Spleen (tissue), 11 donors: ENCODE measurements around the gene ATM. TPM values are rescaled to one million over a fixed set of nuclear protein-coding genes. Genes with fewer than 3 reads are reported as not detected.

Experiments
- DNase-seq: peaks from one replicate; pipeline ENCODE4 v3.0.0-alpha.2; 2020
- H3K27ac ChIP-seq, 8 donors: fragments of 200-600 bp; sonication (generic) in 7 of 8; 1 replicate in 4 of 8; 2 replicates in 4 of 8; pipeline versions ENCODE4 v1.5.0 to v1.8.0; 2016 to 2021; ENCODE audit warnings: inconsistent platforms in 4 of 8, mild to moderate bottlenecking in 4 of 8, moderate library complexity in 1 of 8
- H3K27me3 ChIP-seq, 7 donors: fragments of 200-600 bp; sonication (generic) in 6 of 7; replicated peaks in 1 of 7; 1 replicate in 4 of 7; 2 replicates in 3 of 7; pipeline versions ENCODE4 v1.5.0 to v1.8.0; 2016 to 2021; ENCODE audit warnings: inconsistent platforms in 3 of 7, mild to moderate bottlenecking in 1 of 7
- H3K36me3 ChIP-seq, 6 donors: fragments of 200-600 bp; sonication (generic) in 5 of 6; 1 replicate in 4 of 6; 2 replicates in 2 of 6; pipeline versions ENCODE4 v1.5.0 to v1.8.0; 2016 to 2021; ENCODE audit warnings: inconsistent platforms in 2 of 6
- H3K4me1 ChIP-seq, 6 donors: fragments of 200-600 bp; sonication (generic) in 5 of 6; 1 replicate in 3 of 6; 2 replicates in 3 of 6; pipeline versions ENCODE4 v1.5.0 to v1.8.0; 2016 to 2021; ENCODE audit warnings: inconsistent platforms in 3 of 6
- H3K4me3 ChIP-seq, 8 donors: fragments of 200-600 bp; sonication (generic) in 7 of 8; 1 replicate in 4 of 8; 2 replicates in 4 of 8; pipeline versions ENCODE4 v1.5.0 to v1.8.0; 2016 to 2021; ENCODE audit warnings: inconsistent platforms in 4 of 8, mild to moderate bottlenecking in 4 of 8, moderate library complexity in 2 of 8
- H3K9me3 ChIP-seq, 8 donors: fragments of 200-600 bp; sonication (generic) in 7 of 8; 1 replicate in 4 of 8; 2 replicates in 4 of 8; pipeline versions ENCODE4 v1.5.0 to v1.8.0; 2016 to 2021; ENCODE audit warnings: inconsistent platforms in 4 of 8
- POLR2A ChIP-seq, 3 donors: fragments of 450-650 bp; IDR thresholded peaks; one replicate each; pipeline ENCODE4 v1.5.1; 2017; ENCODE audit warnings: antibody characterized with exemption in 3 of 3, mild to moderate bottlenecking in 1 of 3
- POLR2AphosphoS5 ChIP-seq, 3 donors: sonication (generic); formaldehyde crosslinking; IDR thresholded peaks; one replicate each; pipeline ENCODE4 v1.5.1; 2017; ENCODE audit warnings: antibody characterized with exemption in 3 of 3
- WGBS, 5 donors: extraction: QIAGEN DNeasy Blood & Tissue Kit in 3 of 5; methylation state at CpG; one replicate each; pipeline versions ENCODE4 v1.1.5 to v1.1.7; 2013 to 2018; 5-methylcytosine and 5-hydroxymethylcytosine counted together
- intact Hi-C: fragments of 100-400 bp; cut with DNase I; formaldehyde crosslinking; loops from one replicate; pipeline ENCODE4 v1.15.0; 2023; ENCODE audit warnings: low total_unique reads
- polyA plus RNA-seq, 3 donors: library from polyadenylated mRNA; stranded (reverse); fragments of 200-250 nt; gene quantifications; one replicate each; pipeline ENCODE4 v1.2.1, GENCODE V29; 2013
- total RNA-seq, 7 donors: library from RNA; depleted of rRNA in 3 of 7; stranded (reverse); fragments of >200 nt in 3 of 7; fragmentation: NEBNext Ultra II Directional in 4 of 7; extraction: Animal tissue kit (Norgen Biotek cat#: 25700) in 4 of 7; gene quantifications; one replicate each; pipeline versions ENCODE4 v1.1.0 to v1.2.1, GENCODE V29; 2016 to 2021
- TF ChIP-seq, protein P1 (sequence below), 11 experiments: fragments of 200-600 bp in 7 of 11; fragments of 450-650 bp in 4 of 11; sonication (generic) in 4 of 11; IDR thresholded peaks in 8 of 11; conservative IDR thresholded peaks in 3 of 11; 1 replicate in 7 of 11; 2 replicates in 4 of 11; pipeline versions ENCODE4 v1.4.0 to v1.8.0; 2016 to 2021; ENCODE audit warnings: antibody characterized with exemption in 11 of 11, inconsistent platforms in 4 of 11, mild to moderate bottlenecking in 1 of 11
- donor health status: healthy with polysubstance abuse.
- donor health status: DM: no; HTN: no; CAD: no; lungs with moderate emphysema.
- donor health status: DM: no; HTN: no; CAD: no.
- donor health status: Bipolar disorder and iron deficiency.
- donor health status: healthy.
- donor health status: DM: no; HTN: no; CAD: no.
- donor health status: DM: yes; HTN: yes; CAD: no.

ATM gene
- total and polyA plus RNA-seq, 10 donors, result 33.1 to 408 (median 228) TPM

DNA sequence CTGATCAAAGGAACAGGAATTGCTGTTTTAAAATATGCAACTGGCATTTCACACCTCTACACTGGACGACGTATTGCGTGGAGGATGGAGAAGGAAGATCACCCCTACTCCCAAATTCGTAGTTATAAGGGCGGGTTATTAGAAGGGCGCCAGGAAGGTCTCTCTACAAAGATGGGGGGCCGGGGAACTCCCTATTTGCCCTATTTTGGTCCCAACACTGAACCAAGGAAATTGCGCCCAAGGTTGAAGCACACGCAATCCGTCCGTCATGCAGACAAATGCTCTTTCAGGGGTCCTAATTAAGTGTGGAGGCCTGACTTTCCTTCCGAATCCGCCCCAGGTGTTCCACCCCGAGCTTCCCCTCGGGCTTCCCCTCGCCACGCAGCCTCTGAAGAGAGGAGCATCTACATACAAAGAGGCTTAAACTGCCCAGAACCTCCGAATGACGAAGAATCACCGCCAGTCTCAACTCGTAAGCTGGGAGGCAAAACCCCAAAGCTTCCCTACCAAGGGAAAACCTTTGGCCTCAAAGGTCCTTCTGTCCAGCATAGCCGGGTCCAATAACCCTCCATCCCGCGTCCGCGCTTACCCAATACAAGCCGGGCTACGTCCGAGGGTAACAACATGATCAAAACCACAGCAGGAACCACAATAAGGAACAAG is 825 bp upstream of the ATM start:
- intact Hi-C loops, result loop anchor here (10.0 kb wide), 1 partner anchor 57 kb away; no protein-coding TSS in a partner anchor
- Histone ChIP-seq H3K9me3 (no peaks in the 10 kb centered on the region), H3K27me3 (no peaks in the 10 kb centered on the region), H3K36me3 (peaks cover 0 to 22% (median 0%) of the 10 kb centered on the region in 6 donors), H3K27ac (peak overlapping the region; percentile 94 to 99 (median 98)), H3K4me1 (peaks cover 21 to 87% (median 71%) of the 10 kb centered on the region in 6 donors), H3K4me3 (peak overlapping the region; percentile 70 to 91 (median 76))
- TF ChIP-seq POLR2A (IDR thresholded peaks at IDR 0.05), result peak in 1 of 3 donors; percentile 89
- no peak for TF ChIP-seq POLR2AphosphoS5 (IDR thresholded peaks at IDR 0.05)
- DNase-seq, result no peak
- WGBS, 5 donors, result 0 to 1% (median 0%) methylated on average over 27 to 29 of the region's 29 CpGs

DNA sequence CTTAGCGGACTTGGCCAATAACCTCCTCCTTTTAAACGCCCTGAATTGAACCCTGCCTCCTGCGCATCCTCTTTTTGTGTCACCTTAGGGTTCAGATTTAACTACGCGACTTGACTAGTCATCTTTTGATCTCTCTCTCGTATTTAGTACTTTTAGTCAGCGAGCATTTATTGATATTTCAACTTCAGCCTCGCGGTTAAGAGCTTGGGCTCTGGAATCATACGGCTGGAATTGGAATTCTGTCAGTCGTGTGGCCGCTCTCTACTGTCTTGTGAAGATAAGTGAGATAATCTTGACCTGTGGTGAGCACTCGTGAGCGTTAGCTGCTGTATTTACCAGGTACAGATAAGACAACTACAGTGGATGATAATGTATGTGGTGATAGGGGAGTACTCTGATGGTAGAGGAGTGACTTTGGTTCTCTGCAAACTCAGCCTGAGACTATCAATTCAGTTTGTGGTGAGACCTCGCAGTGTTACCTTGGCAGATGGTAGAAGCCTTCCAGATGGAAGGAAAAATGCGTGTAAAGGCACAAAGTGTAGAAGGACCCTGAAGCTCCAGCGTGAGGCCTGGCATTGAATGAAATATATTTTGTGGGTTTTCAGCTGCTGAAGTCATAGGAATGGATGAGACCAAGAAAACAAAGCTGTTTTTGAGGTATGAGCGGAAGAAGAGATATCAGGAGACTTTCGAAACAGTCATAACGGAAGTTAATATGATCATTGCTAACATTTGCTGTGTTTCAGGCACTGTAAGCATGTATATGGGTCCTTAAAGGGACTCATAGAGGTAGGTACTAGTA is 682 bp downstream of the ATM start:
- H3K4me3 ChIP-seq, result peak overlapping the region; percentile 70 to 91 (median 76)
- H3K9me3 ChIP-seq, result no peaks in the 10 kb centered on the region
- no peaks in the 10 kb centered on the region for H3K27me3 ChIP-seq
- peak overlapping the region; percentile 94 to 99 (median 98) for H3K27ac ChIP-seq
- H3K36me3 ChIP-seq, result peaks cover 0 to 34% (median 3%) of the 10 kb centered on the region in 6 donors
- 5 to 9% (median 7%) methylated on average over 20 of the region's 20 CpGs for WGBS, 5 donors
- H3K4me1 ChIP-seq, result peaks cover 18 to 87% (median 73%) of the 10 kb centered on the region in 6 donors
- intact Hi-C loops, result loop anchor here (10.0 kb wide), 1 partner anchor 59 kb away; no protein-coding TSS in a partner anchor
- TF ChIP-seq POLR2A (IDR thresholded peaks at IDR 0.05) (no peak), POLR2AphosphoS5 (IDR thresholded peaks at IDR 0.05) (peak in 1 of 3 donors; percentile 17)
- TF ChIP-seq, protein P1, sequence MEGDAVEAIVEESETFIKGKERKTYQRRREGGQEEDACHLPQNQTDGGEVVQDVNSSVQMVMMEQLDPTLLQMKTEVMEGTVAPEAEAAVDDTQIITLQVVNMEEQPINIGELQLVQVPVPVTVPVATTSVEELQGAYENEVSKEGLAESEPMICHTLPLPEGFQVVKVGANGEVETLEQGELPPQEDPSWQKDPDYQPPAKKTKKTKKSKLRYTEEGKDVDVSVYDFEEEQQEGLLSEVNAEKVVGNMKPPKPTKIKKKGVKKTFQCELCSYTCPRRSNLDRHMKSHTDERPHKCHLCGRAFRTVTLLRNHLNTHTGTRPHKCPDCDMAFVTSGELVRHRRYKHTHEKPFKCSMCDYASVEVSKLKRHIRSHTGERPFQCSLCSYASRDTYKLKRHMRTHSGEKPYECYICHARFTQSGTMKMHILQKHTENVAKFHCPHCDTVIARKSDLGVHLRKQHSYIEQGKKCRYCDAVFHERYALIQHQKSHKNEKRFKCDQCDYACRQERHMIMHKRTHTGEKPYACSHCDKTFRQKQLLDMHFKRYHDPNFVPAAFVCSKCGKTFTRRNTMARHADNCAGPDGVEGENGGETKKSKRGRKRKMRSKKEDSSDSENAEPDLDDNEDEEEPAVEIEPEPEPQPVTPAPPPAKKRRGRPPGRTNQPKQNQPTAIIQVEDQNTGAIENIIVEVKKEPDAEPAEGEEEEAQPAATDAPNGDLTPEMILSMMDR (IDR thresholded peaks at IDR 0.05 in 8 of 11, conservative IDR thresholded peaks at IDR 0.05 in 3 of 11), result no peak
- no peak for DNase-seq

DNA sequence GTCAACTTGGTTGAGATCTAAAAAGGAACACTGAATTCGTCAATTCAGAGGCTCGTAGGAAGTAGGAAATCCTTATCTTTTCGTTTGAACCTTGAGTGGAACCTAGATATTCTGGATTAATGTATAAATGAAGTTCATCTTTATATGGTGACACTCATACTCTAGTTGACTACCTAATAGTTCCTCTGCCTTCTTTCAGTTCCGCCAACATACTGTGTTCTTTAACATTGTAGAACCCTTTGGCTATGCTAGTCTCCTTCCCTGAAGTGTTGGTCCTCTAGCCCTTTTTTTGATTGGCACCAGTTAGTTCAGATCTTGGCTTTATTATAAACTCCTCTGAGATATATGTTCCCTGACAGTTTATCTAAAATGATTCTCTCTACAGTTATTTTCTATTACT is 1.5 kb downstream of the ATM start:
- Histone ChIP-seq H3K27ac (peak overlapping the region; percentile 94 to 99 (median 98)), H3K4me3 (peak overlapping the region; percentile 70 to 91 (median 76)), H3K4me1 (peaks cover 18 to 87% (median 72%) of the 10 kb centered on the region in 6 donors), H3K36me3 (peaks cover 0 to 34% (median 10%) of the 10 kb centered on the region in 6 donors), H3K27me3 (no peaks in the 10 kb centered on the region), H3K9me3 (no peaks in the 10 kb centered on the region)
- intact Hi-C loops, result loop anchor here (10.0 kb wide), 1 partner anchor 60 kb away; no protein-coding TSS in a partner anchor
- WGBS, 5 donors, result 33 to 42% (median 40%) methylated on average over 4 of the region's 4 CpGs
- DNase-seq, result no peak
- no peak for TF ChIP-seq POLR2AphosphoS5 (IDR thresholded peaks at IDR 0.05)
- TF ChIP-seq, protein P1 (IDR thresholded peaks at IDR 0.05 in 8 of 11, conservative IDR thresholded peaks at IDR 0.05 in 3 of 11), result no peak
- peak in 1 of 3 donors; percentile 20 for TF ChIP-seq POLR2A (IDR thresholded peaks at IDR 0.05)

DNA sequence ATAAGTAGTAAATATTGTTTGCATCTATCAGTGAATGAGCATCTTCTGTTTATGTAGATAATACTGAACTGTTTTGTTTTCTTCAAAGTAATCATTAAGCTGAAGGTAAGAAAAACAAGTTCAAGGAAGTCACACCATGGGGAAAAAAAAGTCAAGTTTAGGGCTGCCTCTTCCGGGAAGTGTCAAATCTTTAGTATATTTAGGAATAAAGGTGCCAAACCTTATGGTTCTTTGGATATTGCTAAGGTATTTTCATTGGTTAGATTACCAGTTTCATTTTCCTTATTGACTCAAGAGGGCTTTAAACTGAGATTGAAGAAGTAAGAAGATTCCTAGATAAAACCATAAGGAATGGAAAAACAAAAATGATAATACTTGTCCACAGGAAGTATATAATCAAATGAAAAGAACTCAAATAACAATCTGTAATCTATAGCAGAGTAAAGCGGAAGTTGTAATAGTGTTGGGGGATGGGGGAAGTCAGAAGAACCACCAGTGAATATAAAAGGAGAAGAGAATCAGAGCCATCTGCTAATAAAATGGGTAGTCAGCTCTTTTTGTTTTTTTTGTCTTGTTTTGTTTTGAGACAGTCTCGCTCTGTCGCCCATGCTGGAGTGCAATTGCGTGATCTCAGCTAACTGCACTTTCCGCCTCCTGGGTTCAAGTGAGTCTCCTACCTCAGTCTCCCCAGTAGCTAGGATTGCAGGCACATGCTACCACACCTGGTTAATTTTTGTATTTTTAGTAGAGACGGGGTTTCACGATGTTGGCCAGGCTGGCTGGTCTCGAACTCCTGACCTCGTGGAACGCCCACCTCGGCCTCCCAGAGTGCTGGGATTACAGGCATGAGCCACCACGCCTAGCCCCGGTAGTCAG is 2.3 kb downstream of the ATM start:
- Histone ChIP-seq H3K27me3 (no peaks in the 10 kb centered on the region), H3K27ac (peak overlapping the region; percentile 94 to 99 (median 98)), H3K4me1 (peaks cover 15 to 87% (median 66%) of the 10 kb centered on the region in 6 donors), H3K9me3 (no peaks in the 10 kb centered on the region), H3K4me3 (peak overlapping the region; percentile 70 to 91 (median 76)), H3K36me3 (peaks cover 0 to 41% (median 18%) of the 10 kb centered on the region in 6 donors)
- intact Hi-C loops, result loop anchor here (10.0 kb wide), 1 partner anchor 60 kb away; no protein-coding TSS in a partner anchor
- DNase-seq, result peak; percentile 80
- TF ChIP-seq POLR2A (IDR thresholded peaks at IDR 0.05) (peak in 1 of 3 donors; percentile 5), POLR2AphosphoS5 (IDR thresholded peaks at IDR 0.05) (peak in 2 of 3 donors; percentile 8 to 49)
- TF ChIP-seq, protein P1 (IDR thresholded peaks at IDR 0.05 in 8 of 11, conservative IDR thresholded peaks at IDR 0.05 in 3 of 11), result no peak
- 55 to 68% (median 65%) methylated on average over 14 of the region's 14 CpGs for WGBS, 5 donors
